Endothelial cell of umbilical vein (primary cell): ENCODE results near the gene SAE1. TPM values are rescaled to one million over a fixed set of nuclear protein-coding genes. Genes with fewer than 3 reads are reported as not detected.

Experiments
- BruUV-seq: library from RNA; stranded (reverse); fragments of 400-500 nt; replicated peaks from 2 replicates; lab custom pipeline; 2021; lab: Mats Ljungman, UMichigan
- CTCF ChIA-PET: fragments of 300-600, 350-600 bp; sonication (Branson Sonifier 250); formaldehyde crosslinking; loops from one replicate; lab custom pipeline; 2021; ENCODE audit warnings: antibody characterized with exemption, inconsistent platforms; lab: Charles Lee
- POLR2A ChIA-PET: fragments of 300-600, 350-600 bp; sonication (Branson Sonifier 250); formaldehyde crosslinking; loops from one replicate; lab custom pipeline; 2021; ENCODE audit warnings: antibody characterized with exemption, inconsistent platforms; lab: Charles Lee
- DNase-seq: peaks from one replicate; pipeline ENCODE4 v3.0.0-alpha.2; 2011; ENCODE audit warnings: low read depth, low spot score
- FAIRE-seq: peaks from 2 replicates; lab custom pipeline; 2011; peaks lifted over from hg19 to GRCh38; lab: Jason Lieb, UNC
- H2AFZ ChIP-seq: 2 replicates; pipeline ENCODE4 v1.6.0; 2012; ENCODE audit warnings: low read depth, low read length, control low read depth, inconsistent platforms
- H3K27ac ChIP-seq: 2 replicates; pipeline ENCODE4 v1.5.1; 2011; ENCODE audit warnings: low read depth, mild to moderate bottlenecking, control low read depth, low read length, moderate library complexity; ENCODE audit not compliant: insufficient read depth
- H3K27me3 ChIP-seq, 2 experiments: 2 replicates each; pipeline versions ENCODE4 v1.6.0 to v1.6.1; 2011; ENCODE audit warnings: low read length in 2 of 2, mixed read lengths in 1 of 2; ENCODE audit not compliant: control insufficient read depth in 2 of 2, insufficient read depth in 2 of 2
- H3K36me3 ChIP-seq, 2 experiments: 2 replicates in 1 of 2; 3 replicates in 1 of 2; pipeline ENCODE4 v1.5.1; 2011; ENCODE audit warnings: low read length in 2 of 2, mild to moderate bottlenecking in 1 of 2, moderate library complexity in 1 of 2; ENCODE audit not compliant: control insufficient read depth in 2 of 2, insufficient read depth in 2 of 2; ENCODE audit errors: extremely low read depth in 1 of 2
- H3K4me1 ChIP-seq: 3 replicates; pipeline ENCODE4 v1.5.1; 2011; ENCODE audit warnings: mild to moderate bottlenecking, low read length; ENCODE audit not compliant: control insufficient read depth, insufficient read depth; ENCODE audit errors: extremely low read depth
- H3K4me2 ChIP-seq: 2 replicates; pipeline ENCODE4 v1.6.1; 2011; ENCODE audit warnings: low read length, control low read depth, mixed read lengths; ENCODE audit not compliant: insufficient read depth
- H3K4me3 ChIP-seq, 3 experiments: fragments of 200-600 bp in 1 of 3; sonication (generic), shearing (Covaris generic) in 1 of 3; replicated peaks in 1 of 3; 2 replicates each; pipeline ENCODE4 v1.5.1; 2011 to 2016; ENCODE audit warnings: control low read depth in 3 of 3, low read length in 3 of 3, mild to moderate bottlenecking in 2 of 3, inconsistent platforms in 1 of 3, low read depth in 1 of 3, moderate library complexity in 1 of 3; ENCODE audit not compliant: insufficient read depth in 1 of 3
- H3K79me2 ChIP-seq: 2 replicates; pipeline ENCODE4 v1.6.0; 2012; ENCODE audit warnings: low read length, inconsistent platforms; ENCODE audit not compliant: control insufficient read depth, insufficient read depth
- H3K9ac ChIP-seq: replicated peaks from 2 replicates; pipeline ENCODE3; 2011; ENCODE audit warnings: low read length, control low read depth; ENCODE audit not compliant: insufficient read depth; ENCODE audit errors: extremely low read depth
- H3K9me1 ChIP-seq: replicated peaks from 3 replicates; pipeline ENCODE4 v1.6.0; 2011; ENCODE audit warnings: mild to moderate bottlenecking, low read length; ENCODE audit not compliant: control insufficient read depth, insufficient read depth; ENCODE audit errors: extremely low read depth
- H3K9me3 ChIP-seq: replicated peaks from 2 replicates; pipeline ENCODE4 v1.5.1; 2012; ENCODE audit warnings: low read length, inconsistent platforms; ENCODE audit not compliant: control insufficient read depth, insufficient read depth
- H4K20me1 ChIP-seq: replicated peaks from 2 replicates; pipeline ENCODE3; 2011; ENCODE audit warnings: mild to moderate bottlenecking, low read length; ENCODE audit not compliant: control insufficient read depth, insufficient read depth; ENCODE audit errors: extremely low read depth
- CTCF ChIP-seq, 2 donors: IDR thresholded peaks; 1 replicate in 1 of 2; 2 replicates in 1 of 2; pipeline ENCODE4 v1.5.1; 2011; ENCODE audit warnings: low read length in 2 of 2, mild to moderate bottlenecking in 2 of 2, moderate library complexity in 2 of 2, control low read depth in 1 of 2, inconsistent platforms in 1 of 2, low read depth in 1 of 2; ENCODE audit not compliant: insufficient read depth in 1 of 2; ENCODE audit errors: extremely low read depth in 1 of 2
- EZH2 ChIP-seq: IDR thresholded peaks from 2 replicates; pipeline ENCODE4 v1.6.1; 2012; ENCODE audit warnings: borderline replicate concordance, low read depth, mild to moderate bottlenecking, moderate library complexity, low read length, inconsistent platforms; ENCODE audit not compliant: severe bottlenecking
- FOS ChIP-seq: IDR thresholded peaks from 2 replicates; pipeline ENCODE4 v1.6.1; 2011; ENCODE audit warnings: mild to moderate bottlenecking, low read length, moderate library complexity, borderline replicate concordance; ENCODE audit not compliant: insufficient read depth
- GATA2 ChIP-seq: IDR thresholded peaks from 2 replicates; pipeline ENCODE4 v1.7.0; 2011; ENCODE audit warnings: low read depth, mild to moderate bottlenecking, moderate library complexity, mixed read lengths, low read length; ENCODE audit not compliant: insufficient read length, insufficient read depth
- JUN ChIP-seq: IDR thresholded peaks from 2 replicates; pipeline ENCODE4 v1.6.1; 2011; ENCODE audit warnings: borderline replicate concordance, low read depth; ENCODE audit not compliant: insufficient read length, insufficient read depth
- MAX ChIP-seq: IDR thresholded peaks from 2 replicates; pipeline ENCODE4 v1.6.1; 2011; ENCODE audit not compliant: insufficient read depth, insufficient read length
- MYC ChIP-seq: IDR thresholded peaks from one replicate; pipeline ENCODE4 v1.6.1; 2011; ENCODE audit warnings: mild to moderate bottlenecking, low read depth, low read length
- POLR2A ChIP-seq: IDR thresholded peaks from 2 replicates; pipeline ENCODE4 v1.6.1; 2012; ENCODE audit warnings: low read depth, mild to moderate bottlenecking, control low read depth, low read length
- POLR2AphosphoS5 ChIP-seq: IDR thresholded peaks from 2 replicates; pipeline ENCODE4 v1.6.1; 2012; ENCODE audit warnings: low read depth, mild to moderate bottlenecking, control low read depth, low read length, moderate library complexity; ENCODE audit not compliant: insufficient read depth
- dilution Hi-C: fragments of 300-500 bp; cut with MboI; formaldehyde crosslinking; loops from one replicate; pipeline ENCODE4 v1.15.0; 2019; ENCODE audit warnings: low sequenced_read_pairs; ENCODE audit not compliant: extremely low pct_ligation_motif_present
- intact Hi-C: fragments of 100-400 bp; cut with micrococcal nuclease; formaldehyde crosslinking; loops from one replicate; pipeline ENCODE4 v1.10.0; 2022
- polyA plus RNA-seq, 4 experiments: library from polyadenylated mRNA; depleted of rRNA in 3 of 4; stranded (reverse) in 3 of 4; unstranded in 1 of 4; fragments of >200 nt; gene quantifications; 2 replicates each; pipeline versions ENCODE4 v1.2.1 to v1.2.3, GENCODE V29; 2011 to 2012; ENCODE audit warnings: missing spikeins in 1 of 4
- total RNA-seq: library from RNA; stranded (reverse); gene quantifications from 2 replicates; pipeline ENCODE4 v1.2.3, GENCODE V29; 2021

SAE1 gene
- total and polyA plus RNA-seq, 2 donors (not counting 3 experiments of a cell fraction or from before 2014, with no cell fraction given): 165 to 219 TPM

- Histone ChIP-seq H3K4me3 (no peak overlapping the region), H4K20me1 (no peaks in the 10 kb centered on the region), H3K36me3 (peaks cover 0 to 15% of the 10 kb centered on the region in 2 experiments), H3K9me1 (no peaks in the 10 kb centered on the region), H3K4me1 (no peaks in the 10 kb centered on the region), H2AFZ (no peak overlapping the region), H3K27ac (no peak overlapping the region), H3K79me2 (peaks cover 67% of the 10 kb centered on the region), H3K27me3 (no peaks in the 10 kb centered on the region), H3K4me2 (no peak overlapping the region), H3K9me3 (no peaks in the 10 kb centered on the region), H3K9ac (no peak overlapping the region)
- POLR2A ChIA-PET: interaction anchor here (0.5 to 1.2 kb wide), 2 partner anchors 17 to 19 kb away, joined by 3 to 9 read pairs; partner anchors contain the start of gene ZC3H4
- dilution Hi-C loops: no loop called here
- DNase-seq: no peak
- CTCF ChIA-PET: interaction anchor here (0.8 to 1.6 kb wide), 3 partner anchors 12 to 60 kb away, joined by 3 to 7 read pairs (median 3); no protein-coding TSS in a partner anchor
- no peak for FAIRE-seq
- no peak for TF ChIP-seq MAX
- no peak for TF ChIP-seq POLR2A
- no peak for TF ChIP-seq EZH2
- no peak for TF ChIP-seq GATA2
- TF ChIP-seq POLR2AphosphoS5: no peak
- no peak for TF ChIP-seq CTCF (IDR thresholded peaks at IDR 0.05; ENCODE audit: extremely low read depth in 1 of 2, insufficient read depth in 1 of 2, low read depth in 1 of 2, low read length in 2 of 2)
- TF ChIP-seq MYC: no peak
- no peak for TF ChIP-seq JUN
- TF ChIP-seq FOS: no peak
- intact Hi-C loops: no loop called here
- no TSS peak for BruUV-seq
These were observed 34.4 kb upstream of the SAE1 start for GRCh38 chr19:47096100-47096704.
